Measurements from ENCODE around the gene ZNF451. TPM values are rescaled to one million over a fixed set of nuclear protein-coding genes. Genes with fewer than 3 reads are reported as not detected.

The ZNF451 gene
- total RNA-seq, 1 experiment from 2014 or later: 34.5 TPM

- Histone ChIP-seq H3K4me3 (ENCODE audit: low read length) (no peak overlapping the region), H3K9me3 (ENCODE audit: low read length) (no peaks in the 10 kb centered on the region), H3K4me2 (ENCODE audit: low read length) (no peak overlapping the region), H3F3A (ENCODE audit: low read length, unreplicated experiment) (no peaks in the 10 kb centered on the region), H3K27ac (ENCODE audit: low read length) (no peak overlapping the region), H3K9me2 (replicated peaks; ENCODE audit: low read length) (no peaks in the 10 kb centered on the region), H2AFZ (ENCODE audit: low read length) (no peak overlapping the region), H4K20me1 (ENCODE audit: low read length) (no peaks in the 10 kb centered on the region), H3K9ac (ENCODE audit: low read length) (no peak overlapping the region), H3K36me3 (ENCODE audit: low read depth, low read length) (peaks cover 6% of the 10 kb centered on the region; the same call in 1 of the 2 replicates), H3K27me3 (ENCODE audit: low read length) (no peaks in the 10 kb centered on the region), H3K79me2 (ENCODE audit: low read length) (peaks cover 38% of the 10 kb centered on the region), H3K4me1 (ENCODE audit: insufficient read depth, low read length) (no peaks in the 10 kb centered on the region)
- BruUV-seq (replicated peaks): no TSS peak
- no peak for TF ChIP-seq EZH2phosphoT487 (IDR thresholded peaks at IDR 0.05; ENCODE audit: borderline replicate concordance, low read length)
- no peak for TF ChIP-seq EZH2 (IDR thresholded peaks at IDR 0.05; ENCODE audit: low read length, unreplicated experiment)
- TF ChIP-seq CTCF (conservative IDR thresholded peaks at IDR 0.05; ENCODE audit: low read depth, low read length): no peak
- POLR2A ChIA-PET (ENCODE audit: unreplicated experiment): no interaction called here
- ATAC-seq (no peak), DNase-seq (no peak)
- CTCF ChIA-PET: no interaction called here
- intact Hi-C loops (cut with micrococcal nuclease): no loop called here
Measured at GRCh38 chr6:57109880-57110279, 19.9 kb downstream of the ZNF451 start.

- POLR2A ChIA-PET (ENCODE audit: unreplicated experiment): no interaction called here
- Histone ChIP-seq H3K4me2 (ENCODE audit: low read length) (no peak overlapping the region), H3K27me3 (ENCODE audit: low read length) (no peaks in the 10 kb centered on the region), H3K9ac (ENCODE audit: low read length) (no peak overlapping the region), H3K27ac (ENCODE audit: low read length) (no peak overlapping the region), H2AFZ (ENCODE audit: low read length) (no peak overlapping the region), H3K9me3 (ENCODE audit: low read length) (no peaks in the 10 kb centered on the region), H4K20me1 (ENCODE audit: low read length) (no peaks in the 10 kb centered on the region), H3K79me2 (ENCODE audit: low read length) (peaks cover 29% of the 10 kb centered on the region), H3K36me3 (ENCODE audit: low read depth, low read length) (peaks cover 3% of the 10 kb centered on the region; the same call in 1 of the 2 replicates), H3K9me2 (replicated peaks; ENCODE audit: low read length) (no peaks in the 10 kb centered on the region), H3K4me1 (ENCODE audit: insufficient read depth, low read length) (no peaks in the 10 kb centered on the region), H3F3A (ENCODE audit: low read length, unreplicated experiment) (no peaks in the 10 kb centered on the region), H3K4me3 (ENCODE audit: low read length) (no peak overlapping the region)
- BruUV-seq (replicated peaks): no TSS peak
- intact Hi-C loops (cut with micrococcal nuclease): no loop called here
- CTCF ChIA-PET: no interaction called here
- ATAC-seq (no peak), DNase-seq (no peak)
- TF ChIP-seq CTCF (conservative IDR thresholded peaks at IDR 0.05; ENCODE audit: low read depth, low read length): no peak
- TF ChIP-seq EZH2 (IDR thresholded peaks at IDR 0.05; ENCODE audit: low read length, unreplicated experiment): no peak
- no peak for TF ChIP-seq EZH2phosphoT487 (IDR thresholded peaks at IDR 0.05; ENCODE audit: borderline replicate concordance, low read length)
Measured at GRCh38 chr6:57113105-57113504, 23.1 kb downstream of the ZNF451 start.

- intact Hi-C loops (cut with micrococcal nuclease): no loop called here
- CTCF ChIA-PET: no interaction called here
- POLR2A ChIA-PET (ENCODE audit: unreplicated experiment): no interaction called here
- no peaks in the 10 kb centered on the region for H3K9me3 ChIP-seq (ENCODE audit: low read length)
- no peak for DNase-seq
- H2AFZ ChIP-seq (ENCODE audit: low read length): no peak overlapping the region
- no peaks in the 10 kb centered on the region for H3F3A ChIP-seq (ENCODE audit: low read length, unreplicated experiment)
- H3K27me3 ChIP-seq (ENCODE audit: low read length): no peaks in the 10 kb centered on the region
- TF ChIP-seq EZH2 (IDR thresholded peaks at IDR 0.05; ENCODE audit: low read length, unreplicated experiment) (no peak), CTCF (conservative IDR thresholded peaks at IDR 0.05; ENCODE audit: low read depth, low read length) (no peak), EZH2phosphoT487 (IDR thresholded peaks at IDR 0.05; ENCODE audit: borderline replicate concordance, low read length) (no peak)
- no TSS peak for BruUV-seq (replicated peaks)
- H3K79me2 ChIP-seq (ENCODE audit: low read length): peaks cover 12% of the 10 kb centered on the region
- no peak overlapping the region for H3K4me3 ChIP-seq (ENCODE audit: low read length)
- H3K9ac ChIP-seq (ENCODE audit: low read length): no peak overlapping the region
- no peaks in the 10 kb centered on the region for H4K20me1 ChIP-seq (ENCODE audit: low read length)
- H3K36me3 ChIP-seq (ENCODE audit: low read depth, low read length): 0 out of 2 replicates have a peak, but pooled peaks cover 9% of the 10 kb centered on the region
- ATAC-seq: no peak
- no peak overlapping the region for H3K27ac ChIP-seq (ENCODE audit: low read length)
- H3K4me1 ChIP-seq (ENCODE audit: insufficient read depth, low read length): no peaks in the 10 kb centered on the region
- H3K9me2 ChIP-seq (replicated peaks; ENCODE audit: low read length): no peaks in the 10 kb centered on the region
- no peak overlapping the region for H3K4me2 ChIP-seq (ENCODE audit: low read length)
Measured at GRCh38 chr6:57116776-57117175, 26.8 kb downstream of the ZNF451 start.
